Karpas-422 (cell line): ENCODE results near the gene NCOA5. TPM values are rescaled to one million over a fixed set of nuclear protein-coding genes. Genes with fewer than 3 reads are reported as not detected.

ENCODE experiments used
- DNase-seq: peaks from one replicate; pipeline ENCODE4 v3.0.0-alpha.2; 2015
- H2AFZ ChIP-seq: fragments of 200-600 bp; sonication (generic); 2 replicates; pipeline ENCODE4 v1.6.1; 2014; ENCODE audit warnings: antibody characterized with exemption, low read length, mixed read lengths
- H3K27ac ChIP-seq: fragments of 200-600 bp; sonication (generic); 2 replicates; pipeline ENCODE4 v1.5.1; 2014; ENCODE audit warnings: mild to moderate bottlenecking, low read length, moderate library complexity
- H3K27me3 ChIP-seq: fragments of 200-600 bp; sonication (generic); 2 replicates; pipeline ENCODE4 v1.6.1; 2014; ENCODE audit warnings: low read length, mixed read lengths
- H3K36me3 ChIP-seq: fragments of 200-600 bp; sonication (generic); 2 replicates; pipeline ENCODE4 v1.6.1; 2014; ENCODE audit warnings: low read length, mixed read lengths; ENCODE audit not compliant: insufficient read depth
- H3K4me1 ChIP-seq: fragments of 200-600 bp; sonication (generic); 2 replicates; pipeline ENCODE4 v1.6.1; 2014; ENCODE audit warnings: mild to moderate bottlenecking, low read length, mixed read lengths
- H3K4me2 ChIP-seq: fragments of 200-600 bp; sonication (generic); 2 replicates; pipeline ENCODE4 v1.6.1; 2014; ENCODE audit warnings: low read length, low read depth, mild to moderate bottlenecking; ENCODE audit not compliant: poor library complexity, severe bottlenecking
- H3K4me3 ChIP-seq: fragments of 200-600 bp; sonication (generic); 2 replicates; pipeline ENCODE4 v1.5.1; 2014; ENCODE audit warnings: mild to moderate bottlenecking, antibody characterized with exemption, low read length, mixed read lengths
- H3K79me2 ChIP-seq: fragments of 200-600 bp; sonication (generic); 2 replicates; pipeline ENCODE4 v1.6.1; 2014; ENCODE audit warnings: mild to moderate bottlenecking, low read length, mixed read lengths
- H3K9ac ChIP-seq: fragments of 200-600 bp; sonication (generic); 2 replicates; pipeline ENCODE4 v1.6.0; 2014; ENCODE audit warnings: low read length
- H3K9me2 ChIP-seq: fragments of 200-600 bp; sonication (generic), shearing (Covaris generic); replicated peaks from 2 replicates; pipeline ENCODE4 v1.6.0; 2014; ENCODE audit warnings: mild to moderate bottlenecking, low read length, moderate library complexity; ENCODE audit not compliant: insufficient read depth
- H3K9me3 ChIP-seq: fragments of 300-700, 200-600 bp; sonication (generic); 2 replicates; pipeline ENCODE4 v1.6.1; 2014; ENCODE audit warnings: low read length, mixed read lengths
- H4K20me1 ChIP-seq: fragments of 200-600 bp; sonication (generic); 2 replicates; pipeline ENCODE4 v1.6.1; 2014; ENCODE audit warnings: mild to moderate bottlenecking, antibody characterized with exemption, low read length, low read depth; ENCODE audit not compliant: insufficient read depth
- total RNA-seq: library from RNA; depleted of rRNA; stranded (reverse); fragments of >200 nt; shearing (Covaris generic); gene quantifications from 2 replicates; pipeline ENCODE4 v1.2.3, GENCODE V29; 2014; ENCODE audit warnings: low replicate concordance

Gene NCOA5
- total RNA-seq, 1 experiment from 2014 or later, result 32.8 TPM

GRCh38 chr20:46023999-46024398 is 65.8 kb downstream of the NCOA5 start:
- Histone ChIP-seq H3K4me3 (no peak overlapping the region), H2AFZ (no peak overlapping the region), H3K36me3 (no peaks in the 10 kb centered on the region), H3K4me2 (no peak overlapping the region), H3K9me2 (no peaks in the 10 kb centered on the region), H3K9ac (no peak overlapping the region), H4K20me1 (no peaks in the 10 kb centered on the region), H3K9me3 (no peaks in the 10 kb centered on the region), H3K27me3 (no peaks in the 10 kb centered on the region), H3K4me1 (peaks cover 7% of the 10 kb centered on the region), H3K79me2 (no peaks in the 10 kb centered on the region), H3K27ac (no peak overlapping the region)
- DNase-seq, result no peak

GRCh38 chr20:46023148-46023484 is 66.6 kb downstream of the NCOA5 start:
- no peaks in the 10 kb centered on the region for H3K36me3 ChIP-seq
- no peaks in the 10 kb centered on the region for H3K79me2 ChIP-seq
- DNase-seq, result no peak
- no peak overlapping the region for H2AFZ ChIP-seq
- no peak overlapping the region for H3K4me3 ChIP-seq
- no peaks in the 10 kb centered on the region for H3K27me3 ChIP-seq
- no peaks in the 10 kb centered on the region for H4K20me1 ChIP-seq
- H3K9ac ChIP-seq, result no peak overlapping the region
- no peak overlapping the region for H3K27ac ChIP-seq
- peaks cover 7% of the 10 kb centered on the region for H3K4me1 ChIP-seq
- no peaks in the 10 kb centered on the region for H3K9me2 ChIP-seq
- no peak overlapping the region for H3K4me2 ChIP-seq
- H3K9me3 ChIP-seq, result no peaks in the 10 kb centered on the region

GRCh38 chr20:46022411-46023147 is 67.2 kb downstream of the NCOA5 start:
- Histone ChIP-seq H3K4me3 (peak overlapping the region; percentile 60; the same call in 1 of the 2 replicates), H3K9me3 (no peaks in the 10 kb centered on the region), H4K20me1 (no peaks in the 10 kb centered on the region), H3K79me2 (no peaks in the 10 kb centered on the region), H3K4me1 (peaks cover 7% of the 10 kb centered on the region), H3K9me2 (no peaks in the 10 kb centered on the region), H3K36me3 (no peaks in the 10 kb centered on the region), H3K27ac (no peak overlapping the region), H3K4me2 (peak overlapping the region; percentile 61), H2AFZ (no peak overlapping the region; the same call in 1 of the 2 replicates), H3K27me3 (no peaks in the 10 kb centered on the region), H3K9ac (peak overlapping the region; percentile 58)
- DNase-seq, result peak; percentile 88

- no peak overlapping the region for H3K27ac ChIP-seq
- H3K4me2 ChIP-seq, result peak overlapping the region; percentile 61
- peak overlapping the region; percentile 60; the same call in 1 of the 2 replicates for H3K4me3 ChIP-seq
- peak; percentile 83 for DNase-seq
- no peaks in the 10 kb centered on the region for H3K27me3 ChIP-seq
- no peaks in the 10 kb centered on the region for H3K36me3 ChIP-seq
- peaks cover 7% of the 10 kb centered on the region for H3K4me1 ChIP-seq
- no peaks in the 10 kb centered on the region for H3K9me2 ChIP-seq
- H3K9ac ChIP-seq, result peak overlapping the region; percentile 58
- no peaks in the 10 kb centered on the region for H4K20me1 ChIP-seq
- no peak overlapping the region for H2AFZ ChIP-seq
- no peaks in the 10 kb centered on the region for H3K79me2 ChIP-seq
- H3K9me3 ChIP-seq, result no peaks in the 10 kb centered on the region
These were observed 68.1 kb downstream of the NCOA5 start for GRCh38 chr20:46021361-46022359.

GRCh38 chr20:46020555-46020954 is 69.2 kb downstream of the NCOA5 start:
- Histone ChIP-seq H3K4me1 (peaks cover 7% of the 10 kb centered on the region), H4K20me1 (no peaks in the 10 kb centered on the region), H3K4me2 (no peak overlapping the region), H2AFZ (no peak overlapping the region), H3K9me3 (no peaks in the 10 kb centered on the region), H3K9ac (no peak overlapping the region), H3K4me3 (no peak overlapping the region), H3K27me3 (no peaks in the 10 kb centered on the region), H3K27ac (no peak overlapping the region), H3K79me2 (no peaks in the 10 kb centered on the region), H3K36me3 (no peaks in the 10 kb centered on the region), H3K9me2 (no peaks in the 10 kb centered on the region)
- DNase-seq, result no peak

GRCh38 chr20:46018611-46019010 is 71.2 kb downstream of the NCOA5 start:
- H3K4me1 ChIP-seq, result peaks cover 13% of the 10 kb centered on the region
- no peaks in the 10 kb centered on the region for H3K9me3 ChIP-seq
- H4K20me1 ChIP-seq, result no peaks in the 10 kb centered on the region
- no peaks in the 10 kb centered on the region for H3K9me2 ChIP-seq
- no peaks in the 10 kb centered on the region for H3K36me3 ChIP-seq
- H3K27ac ChIP-seq, result no peak overlapping the region
- no peaks in the 10 kb centered on the region for H3K79me2 ChIP-seq
- H3K4me2 ChIP-seq, result no peak overlapping the region
- H2AFZ ChIP-seq, result no peak overlapping the region
- H3K27me3 ChIP-seq, result no peaks in the 10 kb centered on the region
- H3K4me3 ChIP-seq, result no peak overlapping the region
- DNase-seq, result no peak
- H3K9ac ChIP-seq, result no peak overlapping the region

- Histone ChIP-seq H3K79me2 (no peaks in the 10 kb centered on the region), H3K4me2 (no peak overlapping the region), H4K20me1 (no peaks in the 10 kb centered on the region), H3K27me3 (no peaks in the 10 kb centered on the region), H2AFZ (no peak overlapping the region), H3K9ac (no peak overlapping the region), H3K4me1 (peaks cover 13% of the 10 kb centered on the region), H3K9me3 (no peaks in the 10 kb centered on the region), H3K4me3 (no peak overlapping the region), H3K9me2 (no peaks in the 10 kb centered on the region), H3K36me3 (no peaks in the 10 kb centered on the region), H3K27ac (no peak overlapping the region)
- no peak for DNase-seq
These were observed 71.7 kb downstream of the NCOA5 start for GRCh38 chr20:46018112-46018511.

DNA sequence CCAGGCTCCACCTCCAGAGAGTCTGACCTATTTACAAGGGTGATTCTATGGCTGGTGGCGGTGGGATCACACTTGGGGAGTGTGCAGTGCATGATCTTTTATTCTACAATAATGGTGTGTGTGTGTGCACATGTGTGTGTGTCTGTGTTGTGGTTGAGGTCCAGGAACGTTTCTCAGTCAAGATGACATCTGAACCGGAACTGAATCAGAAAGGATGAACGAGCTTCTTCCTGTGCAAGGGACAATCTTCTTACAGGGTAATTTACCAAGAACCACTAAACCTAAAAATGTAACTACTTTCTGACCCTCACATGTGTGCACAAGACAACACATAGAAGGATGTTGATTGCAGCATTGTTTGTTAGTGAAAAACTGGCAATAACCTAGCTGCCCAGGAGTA is 72.5 kb downstream of the NCOA5 start:
- Histone ChIP-seq H3K9me2 (no peaks in the 10 kb centered on the region), H3K27ac (no peak overlapping the region), H3K27me3 (no peaks in the 10 kb centered on the region), H2AFZ (no peak overlapping the region), H3K4me2 (no peak overlapping the region), H3K9ac (no peak overlapping the region), H3K9me3 (no peaks in the 10 kb centered on the region), H4K20me1 (no peaks in the 10 kb centered on the region), H3K4me3 (no peak overlapping the region), H3K4me1 (peaks cover 9% of the 10 kb centered on the region), H3K79me2 (no peaks in the 10 kb centered on the region), H3K36me3 (no peaks in the 10 kb centered on the region)
- no peak for DNase-seq
